Caki2 (cell line): Measurements from ENCODE around the gene L3MBTL4. TPM values are rescaled to one million over a fixed set of nuclear protein-coding genes. Genes with fewer than 3 reads are reported as not detected.
"Not testable (repeated sequence)": the region's sequence is repeated elsewhere in the genome, so short reads cannot be mapped to it uniquely, and the experiment has no call there.

Source experiments
- DNase-seq: peaks from one replicate; pipeline ENCODE4 v3.0.0-alpha.2; 2015; ENCODE audit warnings: low read depth
- in situ Hi-C: cut with HindIII; loops from 2 replicates; pipeline ENCODE4 v1.10.0; 2016; ENCODE audit warnings: low sequenced_read_pairs, low pct_unique_long_range_greater_than_20kb, mixed read lengths
- total RNA-seq: library from RNA; depleted of rRNA; stranded (reverse); fragments of >200 nt; shearing (Covaris generic); gene quantifications from 2 replicates; pipeline ENCODE4 v1.2.3, GENCODE V29; 2014; ENCODE audit warnings: low replicate concordance

L3MBTL4 gene
- total RNA-seq, 1 experiment from 2014 or later, result not detected

DNA sequence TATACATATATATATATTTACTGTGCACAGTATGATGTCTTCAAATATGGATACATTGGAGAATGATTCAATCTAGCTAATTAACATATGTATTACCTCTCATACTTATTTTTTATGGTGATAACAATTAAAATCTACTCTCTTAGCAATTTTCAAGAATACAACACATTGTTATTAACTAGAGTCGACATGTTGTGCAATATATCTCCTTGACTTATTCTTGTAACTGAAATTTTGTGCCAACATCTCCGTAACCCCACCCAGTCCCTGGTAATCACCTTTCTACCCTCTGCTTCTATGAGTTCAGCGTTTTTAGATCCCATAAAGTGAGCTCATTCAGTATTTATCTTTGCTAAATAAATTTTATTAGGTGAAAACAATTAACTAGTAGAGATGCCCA, 303.0 kb downstream of the L3MBTL4 start:
- in situ Hi-C loops, result no loop called here
- DNase-seq, result no peak

DNA sequence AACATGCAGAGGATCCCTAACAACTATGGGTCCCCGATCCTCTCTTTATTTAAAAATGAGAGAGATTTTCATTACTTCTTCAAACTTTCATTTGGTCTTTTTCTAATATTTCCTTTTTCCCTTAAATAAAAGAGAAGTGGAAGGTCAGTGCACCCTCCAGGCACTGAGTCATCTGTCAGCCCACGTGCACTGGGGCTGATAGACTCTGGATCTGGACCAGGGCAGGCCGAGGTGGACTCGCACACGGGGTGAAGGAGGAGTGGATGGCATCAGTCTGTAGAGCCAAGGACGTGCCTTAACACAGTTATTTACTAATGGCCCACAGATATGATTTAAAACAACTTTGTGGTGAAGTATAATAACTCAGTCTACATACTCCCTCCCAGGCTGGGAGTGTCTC, 305.0 kb downstream of the L3MBTL4 start:
- no peak for DNase-seq
- in situ Hi-C loops, result no loop called here

GRCh38 chr18:6107794-6108193, 306.9 kb downstream of the L3MBTL4 start:
- DNase-seq, result no peak
- in situ Hi-C loops, result no loop called here

GRCh38 chr18:6106091-6106685, 308.5 kb downstream of the L3MBTL4 start:
- no peak for DNase-seq
- in situ Hi-C loops, result no loop called here

DNA sequence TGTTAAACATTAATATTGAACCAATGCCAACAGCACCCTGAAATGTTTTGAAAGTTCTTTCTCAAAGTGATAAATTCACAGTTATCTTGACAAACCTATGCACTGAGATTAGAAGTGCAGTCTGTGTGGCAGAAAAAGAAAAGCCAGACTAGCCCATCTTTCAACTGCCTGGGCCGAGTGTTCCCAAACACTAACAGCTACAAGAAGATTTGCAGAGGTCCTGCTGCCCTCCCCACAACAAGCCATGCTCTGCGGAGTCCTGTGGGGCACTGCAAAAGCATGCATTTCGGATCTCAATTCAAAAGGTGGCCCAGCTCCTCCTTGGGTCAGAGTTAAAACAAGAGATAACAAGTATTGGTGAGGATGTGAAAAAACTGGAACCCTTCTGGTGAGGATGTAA, 311.0 kb downstream of the L3MBTL4 start:
- DNase-seq, result no peak
- in situ Hi-C loops, result no loop called here

- in situ Hi-C loops, result no loop called here
- no peak for DNase-seq
Measured at GRCh38 chr18:6096730-6097129, 318.0 kb downstream of the L3MBTL4 start.

GRCh38 chr18:6088432-6088831, 326.3 kb downstream of the L3MBTL4 start:
- in situ Hi-C loops, result no loop called here
- DNase-seq, result no peak

DNA sequence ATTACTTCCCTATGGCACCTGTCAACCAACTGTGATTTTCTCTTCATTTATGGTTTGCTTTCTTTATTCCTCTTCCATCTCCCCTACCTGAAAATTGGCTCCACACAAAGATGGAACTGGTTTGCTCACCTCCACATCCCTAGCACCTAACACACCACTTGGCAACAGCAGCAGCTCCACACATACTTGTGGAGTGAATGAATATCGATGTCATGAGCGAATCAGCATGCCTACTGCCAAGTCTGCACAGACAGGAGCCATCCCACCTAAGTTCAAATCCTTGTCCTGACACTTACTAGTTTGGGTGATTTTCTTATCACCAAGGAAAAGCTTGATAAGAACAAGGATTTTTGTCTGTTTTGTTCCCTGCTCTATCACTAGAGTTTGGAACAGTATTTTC, 328.0 kb downstream of the L3MBTL4 start:
- DNase-seq, result no peak
- in situ Hi-C loops, result no loop called here

DNA sequence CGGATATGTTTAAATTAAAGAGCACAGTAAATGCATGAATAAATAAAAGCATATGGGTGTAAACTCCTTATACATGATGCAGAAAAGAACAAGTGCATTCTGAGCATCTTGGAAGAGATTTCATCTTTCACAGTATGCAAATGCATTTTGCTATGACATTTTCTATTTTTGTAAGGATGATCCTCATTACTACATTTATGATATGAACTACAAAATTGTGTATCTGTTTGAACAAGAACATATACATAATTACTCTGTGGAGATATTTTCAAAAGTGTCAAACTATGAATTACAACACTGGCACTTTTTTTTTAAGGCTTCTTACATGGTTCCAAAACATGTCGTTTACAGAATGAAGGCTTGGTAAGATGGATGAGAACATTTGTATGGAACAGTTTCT, 335.3 kb downstream of the L3MBTL4 start:
- no peak for DNase-seq
- in situ Hi-C loops, result no loop called here

- in situ Hi-C loops, result no loop called here
- DNase-seq, result no peak
Measured at GRCh38 chr18:6078877-6079276, 335.8 kb downstream of the L3MBTL4 start.

GRCh38 chr18:6072423-6072822, 342.3 kb downstream of the L3MBTL4 start:
- in situ Hi-C loops, DNase-seq: not testable (repeated sequence)

DNA sequence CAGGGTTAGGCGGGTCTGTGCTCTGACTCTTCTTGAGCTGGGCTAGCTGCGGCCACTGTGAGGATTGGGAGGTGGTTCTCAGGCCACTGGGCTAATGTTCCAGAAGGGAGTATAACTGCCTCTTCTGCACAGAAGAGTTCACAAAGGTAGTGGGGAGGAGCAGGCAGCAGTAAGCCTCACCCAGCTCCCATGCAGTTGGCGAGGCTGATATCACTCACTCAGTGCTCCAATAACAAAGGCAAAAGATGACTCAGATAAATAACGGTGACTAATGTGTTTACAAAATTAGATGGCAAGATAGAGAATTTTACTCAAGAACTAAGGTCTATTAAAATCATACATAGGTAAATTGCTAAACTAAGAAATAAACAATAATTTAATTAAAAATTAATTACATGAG, 345.2 kb downstream of the L3MBTL4 start:
- in situ Hi-C loops, result no loop called here
- peak; percentile 51 for DNase-seq

GRCh38 chr18:6069103-6069502, 345.6 kb downstream of the L3MBTL4 start:
- in situ Hi-C loops, result no loop called here
- DNase-seq, result peak; percentile 58

DNA sequence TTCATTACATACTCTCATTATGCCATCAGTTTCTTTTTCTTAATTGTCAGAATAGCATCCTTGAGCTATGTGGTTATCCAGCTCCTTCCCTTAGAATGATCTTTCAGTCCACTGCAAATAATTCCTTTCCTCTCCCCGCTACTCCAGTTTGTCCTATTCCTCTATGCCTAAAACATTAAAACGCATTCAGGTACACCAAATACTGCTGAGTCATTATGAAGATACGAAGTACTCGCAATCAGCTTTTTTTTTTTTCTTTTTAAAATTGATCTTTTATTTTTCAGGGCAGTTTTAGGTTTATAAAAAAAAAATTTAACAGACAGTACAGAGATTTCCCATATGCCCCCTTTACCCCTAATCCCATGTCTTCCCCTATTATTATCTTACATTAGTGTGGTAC, 354.6 kb downstream of the L3MBTL4 start:
- no peak for DNase-seq
- in situ Hi-C loops, result no loop called here

GRCh38 chr18:6059551-6059950, 355.2 kb downstream of the L3MBTL4 start:
- in situ Hi-C loops, result no loop called here
- no peak for DNase-seq

DNA sequence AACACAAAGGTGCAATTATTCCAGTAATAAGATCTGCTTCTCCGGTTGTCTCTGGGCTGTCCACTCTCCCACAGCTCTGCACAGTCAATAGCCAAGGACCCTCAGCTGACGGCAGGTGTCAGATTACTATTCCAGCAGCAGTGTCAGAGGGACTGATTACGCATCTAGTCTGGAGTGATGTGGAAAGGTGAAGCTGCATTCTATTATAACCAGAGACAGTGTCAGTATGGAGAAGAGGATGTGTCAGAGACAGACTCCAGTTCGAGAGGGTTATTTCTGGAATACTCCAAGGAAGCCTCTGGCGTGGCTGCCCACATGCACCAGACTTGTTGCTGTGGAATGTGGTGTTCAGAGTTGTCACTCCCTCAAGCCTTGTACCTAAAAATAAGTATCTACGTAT, 355.8 kb downstream of the L3MBTL4 start:
- in situ Hi-C loops, result no loop called here
- no peak for DNase-seq

GRCh38 chr18:6057604-6058003, 357.1 kb downstream of the L3MBTL4 start:
- in situ Hi-C loops, result no loop called here
- no peak for DNase-seq

GRCh38 chr18:6056171-6056910, 358.4 kb downstream of the L3MBTL4 start:
- in situ Hi-C loops, result no loop called here
- DNase-seq, result no peak

DNA sequence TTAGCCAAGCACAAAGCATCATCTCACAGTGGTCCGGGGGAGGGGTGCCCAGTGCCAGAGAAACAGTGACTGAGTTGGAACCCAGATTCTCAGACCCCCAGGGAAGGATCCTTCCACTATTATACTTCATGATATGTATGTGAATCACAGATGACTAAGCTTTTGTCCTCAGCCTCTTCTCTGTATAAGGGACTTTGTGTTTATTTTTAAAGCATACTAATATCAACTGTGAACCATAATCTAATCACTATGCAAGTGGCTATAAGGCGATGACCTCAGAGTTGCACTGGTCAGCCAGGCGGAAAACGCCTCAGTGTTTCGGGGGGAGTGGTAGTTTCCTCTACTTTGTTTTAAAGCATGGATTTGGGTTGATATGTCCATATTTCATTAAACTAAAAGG, 359.0 kb downstream of the L3MBTL4 start:
- peak; percentile 77 for DNase-seq
- in situ Hi-C loops, result no loop called here

- in situ Hi-C loops, result no loop called here
- no peak for DNase-seq
Measured at GRCh38 chr18:6054256-6054842, 360.4 kb downstream of the L3MBTL4 start.
